LNCaP clone FGC (cell line): Measurements from ENCODE around the gene SMG6.

Experiments used
- DNase-seq: peaks from one replicate; pipeline ENCODE4 v3.0.0-alpha.2; 2011; ENCODE audit warnings: low read depth
- H3K4me3 ChIP-seq: 2 replicates; pipeline ENCODE4 v1.5.1; 2011; ENCODE audit warnings: mild to moderate bottlenecking, low read depth, low read length, control low read depth
- CTCF ChIP-seq: IDR thresholded peaks from 2 replicates; pipeline ENCODE4 v1.5.1; 2012; ENCODE audit warnings: mild to moderate bottlenecking; ENCODE audit not compliant: control insufficient read depth, insufficient read depth; ENCODE audit errors: extremely low read depth

The SMG6 gene

GRCh38 chr17:2304931-2305330 lies 1.3 kb upstream of the SMG6 start:
- no peak for DNase-seq
- TF ChIP-seq CTCF: no peak
- no peak overlapping the region for H3K4me3 ChIP-seq

GRCh38 chr17:2302778-2303203 lies 794 bp downstream of the SMG6 start:
- TF ChIP-seq CTCF: no peak
- DNase-seq: no peak
- H3K4me3 ChIP-seq: peak overlapping the region; percentile 79

GRCh38 chr17:2299756-2300155 lies 3.8 kb downstream of the SMG6 start:
- no peak for TF ChIP-seq CTCF
- DNase-seq: no peak
- no peak overlapping the region for H3K4me3 ChIP-seq

- DNase-seq: no peak
- no peak for TF ChIP-seq CTCF
- no peak overlapping the region for H3K4me3 ChIP-seq
Observed at GRCh38 chr17:2299136-2299535, 4.4 kb downstream of the SMG6 start.

- no peak overlapping the region for H3K4me3 ChIP-seq
- DNase-seq: no peak
- no peak for TF ChIP-seq CTCF
Observed at GRCh38 chr17:2297023-2297422, 6.6 kb downstream of the SMG6 start.

GRCh38 chr17:2295575-2295974 lies 8.0 kb downstream of the SMG6 start:
- no peak for TF ChIP-seq CTCF
- no peak for DNase-seq
- no peak overlapping the region for H3K4me3 ChIP-seq

- DNase-seq: no peak
- no peak for TF ChIP-seq CTCF
Observed at GRCh38 chr17:2292100-2292499, 11.5 kb downstream of the SMG6 start.

More at GRCh38 chr17:2292100-2292499, 11.5 kb downstream of the SMG6 start:
- H3K4me3 ChIP-seq: no peak overlapping the region
